Measurements from ENCODE around the gene LRRC74B. TPM values are rescaled to one million over a fixed set of nuclear protein-coding genes. Genes with fewer than 3 reads are reported as not detected.

LRRC74B gene
- polyA plus RNA-seq, 1 of the 3 experiments (the other 2 are of a cell fraction), result 0.03 TPM

DNA sequence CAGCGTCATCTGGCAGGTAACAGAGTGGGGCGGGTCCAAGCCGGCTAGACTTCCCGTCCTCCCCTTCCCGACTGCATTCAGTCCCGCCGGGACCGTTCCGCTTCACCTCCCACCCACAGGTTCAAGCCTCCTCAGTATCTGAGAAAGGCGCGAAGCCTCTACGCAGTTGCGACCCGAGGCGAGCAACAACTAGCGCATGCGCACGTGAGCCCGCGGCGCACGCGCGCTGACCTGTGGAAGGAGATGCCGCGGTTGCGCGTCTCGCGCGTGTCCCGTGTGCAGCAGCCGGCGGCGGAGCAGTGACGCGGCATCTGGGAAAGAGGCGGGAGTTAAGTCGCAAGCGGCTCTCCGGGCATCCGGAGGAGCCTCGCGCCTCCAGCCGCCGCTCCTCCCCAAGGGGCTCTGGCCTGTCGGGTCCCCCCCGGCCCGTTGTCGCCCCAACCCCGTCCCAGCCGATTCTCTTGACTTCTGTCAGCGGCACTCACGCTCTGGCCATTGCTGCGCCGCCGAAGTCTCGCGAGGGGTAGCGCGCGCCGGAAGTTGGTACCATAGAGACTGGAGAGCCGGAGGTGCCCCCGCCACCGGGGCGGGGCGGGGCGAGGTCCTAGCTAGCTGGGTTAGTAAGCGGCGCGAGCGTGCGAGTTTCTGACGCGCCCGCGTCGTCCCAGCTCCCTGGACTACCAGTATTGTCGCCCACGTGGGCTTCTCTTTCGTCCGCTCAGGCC, 44.0 kb upstream of the LRRC74B start, which contains the start of gene THAP7:
THAP7 (minus strand) TSS at position 518 of the 725 bp plus-strand sequence; CDS start at position 311, 207 bp downstream.
- ChIA-PET POLR2A (interaction anchor here (0.6 to 3.3 kb wide), 9 partner anchors 11 to 116 kb away, joined by 3 to 34 read pairs (median 5); partner anchors contain the start of genes CRKL, LRRC74B, LZTR1 and P2RX6), CTCF (interaction anchor here (1.2 to 2.6 kb wide), 6 partner anchors 11 to 117 kb away, joined by 3 to 13 read pairs (median 9); partner anchors contain the start of gene LRRC74B)
- Histone ChIP-seq H3K9ac (peak within 1 kb of the TSS; percentile 98), H3K79me2 (ENCODE audit: insufficient read depth) (peaks cover 37% of the 10 kb centered on the region), H3K9me2 (no peaks in the 10 kb centered on the region), H2AFZ (ENCODE audit: low read depth) (peak within 1 kb of the TSS; percentile 60), H3F3A (replicated peaks; ENCODE audit: insufficient read depth) (peaks cover 16% of the 10 kb centered on the region), H4K20me1 (ENCODE audit: insufficient read depth) (0 out of 2 replicates have a peak, but pooled peaks cover 5% of the 10 kb centered on the region), H3K27ac (ENCODE audit: low read depth in 2 of 2, low read length in 1 of 2) (peak within 1 kb of the TSS; percentile 96 to 97), H3K36me3 (replicated peaks in 1 of 2; ENCODE audit: control insufficient read depth in 1 of 2, insufficient read depth in 2 of 2, low read length in 1 of 2) (peaks cover 7 to 26% of the 10 kb centered on the region in 2 experiments), H3K4me2 (peak within 1 kb of the TSS; percentile 95), H3K4me1 (ENCODE audit: control insufficient read depth in 1 of 2, insufficient read depth in 2 of 2, low read depth in 1 of 2, low read length in 1 of 2) (peaks cover 12 to 37% of the 10 kb centered on the region in 2 experiments; a peak in 3 of 4 replicates), H3K4me3 (ENCODE audit: low read depth in 2 of 2, low read length in 1 of 2) (peak within 1 kb of the TSS; percentile 82 to 96), H3K9me3 (no peaks in the 10 kb centered on the region), H3K27me3 (ENCODE audit: insufficient read depth) (no peaks in the 10 kb centered on the region)
- peak; percentile 96 for DNase-seq
- no peak for TF ChIP-seq RFX5 (IDR thresholded peaks at IDR 0.05; ENCODE audit: low read length)
- peak; percentile 98 for TF ChIP-seq ZBTB33 (IDR thresholded peaks at IDR 0.05; ENCODE audit: borderline replicate concordance, low read depth)
- TF ChIP-seq TAF1 (IDR thresholded peaks at IDR 0.05; ENCODE audit: borderline replicate concordance, low read depth, low read length), result peak; percentile 94
- TF ChIP-seq RAD21 (IDR thresholded peaks at IDR 0.05; ENCODE audit: low read length), result no peak
- peak; percentile 37; the same call in 1 of the 2 replicates for TF ChIP-seq ELF1 (IDR thresholded peaks at IDR 0.05)
- TF ChIP-seq FOXM1 (IDR thresholded peaks at IDR 0.05; ENCODE audit: low read depth), result no peak
- peak; percentile 99 for TF ChIP-seq NRF1 (IDR thresholded peaks at IDR 0.05; ENCODE audit: low read depth, low read length)
- no peak for TF ChIP-seq TEAD4 (IDR thresholded peaks at IDR 0.05; ENCODE audit: borderline replicate concordance, insufficient read depth)
- TF ChIP-seq SIN3A (IDR thresholded peaks at IDR 0.05; ENCODE audit: borderline replicate concordance, low read depth, low read length), result 0 out of 2 replicates have a peak, but pooled peaks have one; percentile 32
- no peak for TF ChIP-seq USF2 (IDR thresholded peaks at IDR 0.05; ENCODE audit: borderline replicate concordance, low read depth, low read length)
- TF ChIP-seq EZH2phosphoT487 (IDR thresholded peaks at IDR 0.05; ENCODE audit: borderline replicate concordance, low read depth), result no peak
- no peak for TF ChIP-seq FOXJ3 (CRISPR knock-in tag; IDR thresholded peaks at IDR 0.05)
- TF ChIP-seq MXI1 (IDR thresholded peaks at IDR 0.05; ENCODE audit: low read depth, low read length), result peak; percentile 92
- TF ChIP-seq, protein P1, sequence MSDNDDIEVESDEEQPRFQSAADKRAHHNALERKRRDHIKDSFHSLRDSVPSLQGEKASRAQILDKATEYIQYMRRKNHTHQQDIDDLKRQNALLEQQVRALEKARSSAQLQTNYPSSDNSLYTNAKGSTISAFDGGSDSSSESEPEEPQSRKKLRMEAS (IDR thresholded peaks at IDR 0.05; ENCODE audit: low read depth), result peak; percentile 84
- no peak for TF ChIP-seq TCF12 (IDR thresholded peaks at IDR 0.05)
- TF ChIP-seq POLR2AphosphoS5 (IDR thresholded peaks at IDR 0.05; ENCODE audit: low read depth, low read length), result peak; percentile 90
- peak; percentile 53; the same call in 1 of the 2 replicates for TF ChIP-seq USF1 (IDR thresholded peaks at IDR 0.05; ENCODE audit: borderline replicate concordance, low read depth)
- 0 out of 2 replicates have a peak, but pooled peaks have one; percentile 9 for TF ChIP-seq PBX3 (IDR thresholded peaks at IDR 0.05)
- TF ChIP-seq YY1 (IDR thresholded peaks at IDR 0.05; ENCODE audit: low read depth), result peak; percentile 84
- peak; percentile 83 for TF ChIP-seq GABPA (IDR thresholded peaks at IDR 0.05; ENCODE audit: low read depth)
- peak; percentile 98 for TF ChIP-seq CHD2 (IDR thresholded peaks at IDR 0.05; ENCODE audit: low read length, partially characterized antibody)
- 3% methylated on average over 25 of the region's 83 CpGs for WGBS (ENCODE audit: low lambda C conversion rate)

Measured in SK-N-SH (cell line).